Measurements from ENCODE around the gene TRIP12. TPM values are rescaled to one million over a fixed set of nuclear protein-coding genes. Genes with fewer than 3 reads are reported as not detected.

The TRIP12 gene
- total and polyA plus RNA-seq, 2 donors (not counting 3 experiments of a cell fraction or from before 2014, with no cell fraction given), result 53.8 to 278 TPM

- TF ChIP-seq MYC (IDR thresholded peaks at IDR 0.05; ENCODE audit: low read depth, low read length) (no peak), MAX (IDR thresholded peaks at IDR 0.05; ENCODE audit: insufficient read depth, insufficient read length) (no peak), POLR2A (IDR thresholded peaks at IDR 0.05; ENCODE audit: low read depth, low read length) (no peak), FOS (IDR thresholded peaks at IDR 0.05; ENCODE audit: borderline replicate concordance, insufficient read depth, low read length) (no peak), EZH2 (IDR thresholded peaks at IDR 0.05; ENCODE audit: borderline replicate concordance, low read depth, low read length, severe bottlenecking) (no peak), CTCF (IDR thresholded peaks at IDR 0.05; ENCODE audit: extremely low read depth in 1 of 2, insufficient read depth in 1 of 2, low read depth in 1 of 2, low read length in 2 of 2) (no peak), GATA2 (IDR thresholded peaks at IDR 0.05; ENCODE audit: insufficient read depth, insufficient read length, low read depth, low read length) (no peak), JUN (IDR thresholded peaks at IDR 0.05; ENCODE audit: borderline replicate concordance, insufficient read depth, insufficient read length, low read depth) (no peak), POLR2AphosphoS5 (IDR thresholded peaks at IDR 0.05; ENCODE audit: insufficient read depth, low read depth, low read length) (no peak)
- Histone ChIP-seq H3K9me3 (replicated peaks; ENCODE audit: control insufficient read depth, insufficient read depth, low read length) (no peaks in the 10 kb centered on the region), H3K4me3 (replicated peaks in 1 of 3; ENCODE audit: insufficient read depth in 1 of 3, low read depth in 1 of 3, low read length in 3 of 3) (peak overlapping the region; percentile 62 to 98 (median 90)), H3K4me1 (ENCODE audit: control insufficient read depth, extremely low read depth, insufficient read depth, low read length) (peaks cover 12% of the 10 kb centered on the region), H4K20me1 (replicated peaks; ENCODE audit: control insufficient read depth, extremely low read depth, insufficient read depth, low read length) (peaks cover 14% of the 10 kb centered on the region), H3K79me2 (ENCODE audit: control insufficient read depth, insufficient read depth, low read length) (peaks cover 63% of the 10 kb centered on the region), H3K4me2 (ENCODE audit: insufficient read depth, low read length) (peak overlapping the region; percentile 99), H3K36me3 (ENCODE audit: control insufficient read depth in 2 of 2, extremely low read depth in 1 of 2, insufficient read depth in 2 of 2, low read length in 2 of 2) (peaks cover 2 to 6% of the 10 kb centered on the region in 2 experiments), H2AFZ (ENCODE audit: low read depth, low read length) (no peak overlapping the region), H3K9me1 (replicated peaks; ENCODE audit: control insufficient read depth, extremely low read depth, insufficient read depth, low read length) (no peaks in the 10 kb centered on the region), H3K27ac (ENCODE audit: insufficient read depth, low read depth, low read length) (peak overlapping the region; percentile 91), H3K27me3 (ENCODE audit: control insufficient read depth in 2 of 2, insufficient read depth in 2 of 2, low read length in 2 of 2) (no peaks in the 10 kb centered on the region), H3K9ac (replicated peaks; ENCODE audit: extremely low read depth, insufficient read depth, low read length) (peak overlapping the region; percentile 91)
- BruUV-seq (replicated peaks), result TSS peak; percentile 35
- POLR2A ChIA-PET, result no interaction called here
- DNase-seq (ENCODE audit: low read depth, low spot score), result peak; percentile 58
- peak; percentile 37 for FAIRE-seq
- dilution Hi-C loops (cut with MboI; ENCODE audit: extremely low pct_ligation_motif_present, low sequenced_read_pairs) (no loop called here), intact Hi-C loops (cut with micrococcal nuclease) (loop anchor here (5.0 kb wide), 1 partner anchor 407 kb away; the partner anchor contains the start of gene SP140L)
- CTCF ChIA-PET, result interaction anchor here (0.9 to 4.2 kb wide), 4 partner anchors 88 to 147 kb away, joined by 3 to 30 read pairs (median 4); no protein-coding TSS in a partner anchor
Observed at GRCh38 chr2:229920011-229920641, 1.7 kb downstream of the TRIP12 start.
